ENCODE measurements around the gene UGT1A7. TPM values are rescaled to one million over a fixed set of nuclear protein-coding genes. Genes with fewer than 3 reads are reported as not detected.

UGT1A7 gene
- not detected in 2 replicates for total RNA-seq

GRCh38 chr2:233681521-233682099 lies at the start of gene UGT1A7:
TSS of gene UGT1A7 (plus strand) at chr2:233681901. CDS start at chr2:233681938, 37 bp downstream.

GRCh38 chr2:233636306-233636705 lies 45.4 kb upstream of the UGT1A7 start, which contains the start of gene UGT1A10:
TSS of gene UGT1A10 (plus strand) at chr2:233636448. CDS start at chr2:233636523, 75 bp downstream.

GRCh38 chr2:233671290-233672161 lies 10.2 kb upstream of the UGT1A7 start, which contains the start of gene UGT1A9:
TSS of gene UGT1A9 (plus strand) at chr2:233671898. CDS start at chr2:233671935, 37 bp downstream.

GRCh38 chr2:233692648-233693047 lies 10.9 kb downstream of the UGT1A7 start, which contains the start of gene UGT1A6:
TSS of gene UGT1A6 (plus strand) at chr2:233692890. CDS start at chr2:233693005, 115 bp downstream.

GRCh38 chr2:233712611-233713261 lies 31.0 kb downstream of the UGT1A7 start, which contains the start of gene UGT1A5:
TSS of gene UGT1A5 (plus strand) at chr2:233712907. CDS start at chr2:233712992, 85 bp downstream.

GRCh38 chr2:233718552-233718951 lies 36.9 kb downstream of the UGT1A7 start, which contains the start of gene UGT1A4:
TSS of gene UGT1A4 (plus strand) at chr2:233718736. CDS start at chr2:233718821, 85 bp downstream.

GRCh38 chr2:233728723-233729301 lies 47.1 kb downstream of the UGT1A7 start, which contains the start of gene UGT1A3:
TSS of gene UGT1A3 (plus strand) at chr2:233729042. CDS start at chr2:233729127, 85 bp downstream.

GRCh38 chr2:233760043-233760442 lies 78.3 kb downstream of the UGT1A7 start, which contains the start of gene UGT1A1:
TSS of gene UGT1A1 (plus strand) at chr2:233760270. CDS start at chr2:233760288, 18 bp downstream.

GRCh38 chr2:233778030-233778429 lies 96.3 kb downstream of the UGT1A7 start, which contains the start of gene MROH2A:
TSS of gene MROH2A (plus strand) at chr2:233778330. CDS start at chr2:233779359, 1,029 bp downstream.

Other genes with a start within 250 kb of the UGT1A7 start
- 15.5 and 21.0 TPM in 2 replicates for gene USP40, start 115.1 kb upstream of the UGT1A7 start, total RNA-seq
- gene UGT1A8, start 64.3 kb upstream of the UGT1A7 start, total RNA-seq: not detected in 2 replicates
- gene UGT1A10, start 45.5 kb upstream of the UGT1A7 start, total RNA-seq: not detected in 2 replicates
- gene UGT1A9, start 10.0 kb upstream of the UGT1A7 start, total RNA-seq: not detected in 2 replicates
- not detected in 2 replicates for gene UGT1A6, start 11.0 kb downstream of the UGT1A7 start, total RNA-seq
- gene UGT1A5, start 31.0 kb downstream of the UGT1A7 start, total RNA-seq: not detected in 2 replicates
- not detected in 2 replicates for gene UGT1A4, start 36.8 kb downstream of the UGT1A7 start, total RNA-seq
- not detected in 2 replicates for gene UGT1A3, start 47.1 kb downstream of the UGT1A7 start, total RNA-seq
- gene UGT1A1, start 78.4 kb downstream of the UGT1A7 start, total RNA-seq: not detected in 2 replicates
- gene MROH2A, start 96.4 kb downstream of the UGT1A7 start, total RNA-seq: not detected in 2 replicates
- 39.4 and 40.5 TPM in 2 replicates for gene HJURP, start 172.6 kb downstream of the UGT1A7 start, total RNA-seq
- not detected in 2 replicates for gene TRPM8, start 235.5 kb downstream of the UGT1A7 start, total RNA-seq